K562 (cell line): Measurements from ENCODE around the gene FAM83E. TPM values are rescaled to one million over a fixed set of nuclear protein-coding genes. Genes with fewer than 3 reads are reported as not detected.

Experiments
- ARHGAP35 ChIP-seq: fragments of 450-650 bp; IDR thresholded peaks from 2 replicates; pipeline ENCODE4 v1.6.1; 2018; ENCODE audit not compliant: partially characterized antibody
- BACH1 ChIP-seq: fragments of 200-800 bp; sonication (Bioruptor generic); IDR thresholded peaks from 2 replicates; pipeline ENCODE4 v1.6.1; 2016; ENCODE audit warnings: missing genetic modification characterization, missing compliant biosample characterization
- MECOM ChIP-seq: fragments of 250-450 bp; sonication (Bioruptor Pico); IDR thresholded peaks from 2 replicates; pipeline ENCODE4 v1.8.0; 2022; ENCODE audit warnings: inconsistent platforms
- NCOA2 ChIP-seq, 2 experiments: fragments of 450-650 bp; IDR thresholded peaks; 2 replicates each; pipeline ENCODE4 v1.6.1; 2018; ENCODE audit warnings: mild to moderate bottlenecking in 2 of 2, moderate library complexity in 1 of 2; ENCODE audit not compliant: partially characterized antibody in 2 of 2
- NCOA4 ChIP-seq: fragments of 450-650 bp; IDR thresholded peaks from 2 replicates; pipeline ENCODE4 v1.6.1; 2018; ENCODE audit warnings: mild to moderate bottlenecking; ENCODE audit not compliant: partially characterized antibody
- POLR3A ChIP-seq: IDR thresholded peaks from 2 replicates; pipeline ENCODE4 v1.6.1; 2011; ENCODE audit warnings: borderline replicate concordance, mild to moderate bottlenecking, moderate library complexity; ENCODE audit not compliant: insufficient read length, insufficient read depth; ENCODE audit errors: extremely low read depth
- RBM14 ChIP-seq: fragments of 200-400 bp; formaldehyde crosslinking; IDR thresholded peaks from 2 replicates; pipeline ENCODE4 v1.6.1; 2018; ENCODE audit warnings: low read depth, mild to moderate bottlenecking, low read length, moderate library complexity, borderline replicate concordance; ENCODE audit not compliant: insufficient read depth
- RFX7 ChIP-seq: fragments of 250-450 bp; sonication (Bioruptor Pico); IDR thresholded peaks from 2 replicates; pipeline ENCODE4 v1.5.1; 2021; ENCODE audit warnings: mild to moderate bottlenecking
- SIN3A ChIP-seq, 2 experiments: fragments of 150-350 bp in 1 of 2; IDR thresholded peaks; 2 replicates each; pipeline ENCODE4 v1.6.1; 2011 to 2016; ENCODE audit warnings: borderline replicate concordance in 2 of 2, low read depth in 2 of 2, low read length in 2 of 2, mild to moderate bottlenecking in 2 of 2, moderate library complexity in 2 of 2; ENCODE audit not compliant: control insufficient read depth in 1 of 2
- SRSF3 ChIP-seq: fragments of 200-400 bp; formaldehyde crosslinking; IDR thresholded peaks from 2 replicates; pipeline ENCODE4 v1.6.1; 2016; ENCODE audit warnings: mild to moderate bottlenecking, low read length, moderate library complexity; ENCODE audit not compliant: insufficient read depth
- SUPT5H ChIP-seq: fragments of 450-650 bp; IDR thresholded peaks from 2 replicates; pipeline ENCODE4 v1.6.1; 2016
- ZBTB8A ChIP-seq: fragments of 450-650 bp; IDR thresholded peaks from 2 replicates; pipeline ENCODE4 v1.6.1; 2018; ENCODE audit warnings: mild to moderate bottlenecking, moderate library complexity; ENCODE audit not compliant: partially characterized antibody
- ZNF239 ChIP-seq: fragments of 250-450 bp; sonication (Bioruptor Pico); IDR thresholded peaks from 2 replicates; pipeline ENCODE4 v1.4.0; 2020; ENCODE audit warnings: mild to moderate bottlenecking
- ZNF444 ChIP-seq: fragments of 250-450 bp; sonication (Bioruptor Pico); IDR thresholded peaks from 2 replicates; pipeline ENCODE4 v1.4.0; 2020; ENCODE audit warnings: mild to moderate bottlenecking, moderate library complexity
- polyA plus RNA-seq, 8 experiments: library from polyadenylated mRNA; depleted of rRNA in 4 of 8; stranded (reverse) in 5 of 8; unstranded in 3 of 8; fragments of >200 nt; fragmentation: Nextera tagmentation in 2 of 8; fragmentation: Illumina TruSeq in 1 of 8; extraction: Ambion mirVana in 2 of 8; extraction: Trizol in 1 of 8; gene quantifications; 2 replicates each; pipeline versions ENCODE4 v1.2.1 to v1.2.3, GENCODE V29; 2011 to 2014; ENCODE audit warnings: inconsistent platforms in 1 of 8, missing spikeins in 1 of 8
- total RNA-seq, 7 experiments: library from RNA; depleted of rRNA in 6 of 7; stranded (reverse); fragments of >200 nt in 6 of 7; fragmentation: Illumina TruSeq in 2 of 7; extraction: Trizol in 2 of 7; gene quantifications; 2 replicates each; pipeline versions ENCODE4 v1.2.1 to v1.2.3, GENCODE V29; 2011 to 2021; ENCODE audit warnings: low replicate concordance in 1 of 7
- TF ChIP-seq, protein P1 (sequence below): sonication (generic); formaldehyde crosslinking; IDR thresholded peaks from 2 replicates; pipeline ENCODE4 v1.8.1; 2022; ENCODE audit warnings: missing genetic modification reagents
- TF ChIP-seq, protein P2 (sequence below): fragments of 250-450 bp; sonication (Bioruptor Pico); IDR thresholded peaks from 2 replicates; pipeline ENCODE4 v1.5.0; 2021
- TF ChIP-seq, protein P3 (sequence below): fragments of 250-450 bp; sonication (Bioruptor Pico); IDR thresholded peaks from 2 replicates; pipeline ENCODE4 v1.5.0; 2021
- TF ChIP-seq, protein P4 (sequence below), 2 experiments: fragments of 200-800 bp in 1 of 2; sonication (Bioruptor generic) in 1 of 2; sonication (generic) in 1 of 2; formaldehyde crosslinking in 1 of 2; IDR thresholded peaks in 1 of 2; conservative IDR thresholded peaks in 1 of 2; 2 replicates each; pipeline versions ENCODE4 v1.5.0 to v1.6.1; 2016 to 2020; ENCODE audit warnings: missing compliant biosample characterization in 1 of 2, missing genetic modification characterization in 1 of 2, missing genetic modification reagents in 1 of 2

Gene FAM83E
- total and polyA plus RNA-seq, 9 of the 15 experiments (the other 6 are each of a cell fraction or from before 2014, with no cell fraction given) = 0.15 to 0.87 (median 0.29) TPM; not detected in 4

DNA sequence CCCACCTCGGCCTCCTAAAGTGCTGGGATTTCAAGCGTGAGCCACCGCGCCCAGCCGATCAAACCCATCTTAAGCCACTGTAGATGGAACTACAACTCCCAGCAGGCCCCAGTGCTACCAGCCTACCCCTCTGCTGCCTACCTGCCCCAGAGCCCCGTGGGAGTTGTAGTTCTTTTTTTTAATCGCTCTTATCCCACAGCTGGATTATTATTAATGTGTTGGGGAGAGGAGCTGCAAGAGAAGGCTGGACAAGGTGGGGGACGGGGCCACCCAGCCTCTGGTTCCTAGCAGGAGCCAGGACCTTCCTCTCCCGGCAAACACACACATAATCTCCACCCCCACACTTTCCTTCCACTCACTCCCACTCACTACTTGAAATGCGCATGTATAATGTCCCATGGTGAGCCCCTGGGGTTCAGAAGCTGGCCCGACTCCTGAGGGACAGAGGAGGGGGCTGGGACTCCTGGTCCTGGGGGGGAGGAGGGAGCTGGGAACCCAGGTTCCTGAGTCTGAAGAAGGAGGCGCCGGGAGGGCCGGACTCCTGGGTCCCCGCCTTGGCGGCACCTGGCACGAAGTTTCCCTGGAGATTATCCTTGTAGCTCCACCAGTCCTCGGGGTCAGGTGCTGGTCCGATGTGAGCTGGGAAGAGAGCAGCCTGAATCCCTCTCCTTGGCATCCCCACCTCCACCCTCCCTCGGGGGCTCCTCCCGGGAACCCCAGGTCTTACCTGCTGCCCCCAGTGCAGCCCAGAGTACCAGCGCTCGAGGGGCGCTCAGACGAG is 30.2 kb upstream of the FAM83E start (continued):
- TF ChIP-seq, protein P1, sequence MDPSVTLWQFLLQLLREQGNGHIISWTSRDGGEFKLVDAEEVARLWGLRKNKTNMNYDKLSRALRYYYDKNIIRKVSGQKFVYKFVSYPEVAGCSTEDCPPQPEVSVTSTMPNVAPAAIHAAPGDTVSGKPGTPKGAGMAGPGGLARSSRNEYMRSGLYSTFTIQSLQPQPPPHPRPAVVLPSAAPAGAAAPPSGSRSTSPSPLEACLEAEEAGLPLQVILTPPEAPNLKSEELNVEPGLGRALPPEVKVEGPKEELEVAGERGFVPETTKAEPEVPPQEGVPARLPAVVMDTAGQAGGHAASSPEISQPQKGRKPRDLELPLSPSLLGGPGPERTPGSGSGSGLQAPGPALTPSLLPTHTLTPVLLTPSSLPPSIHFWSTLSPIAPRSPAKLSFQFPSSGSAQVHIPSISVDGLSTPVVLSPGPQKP (CRISPR knock-in tag) = no peak
- TF ChIP-seq SRSF3 (no peak), ARHGAP35 (no peak), ZNF444 (CRISPR knock-in tag) (no peak), BACH1 (tag) (peak; percentile 80; the same call in 1 of the 2 replicates), RBM14 (no peak), MECOM (CRISPR knock-in tag) (no peak), RFX7 (CRISPR knock-in tag) (no peak), NCOA2 (IDR thresholded peaks at IDR 0.05; ENCODE audit: partially characterized antibody in 2 of 2) (no peak), NCOA4 (no peak), POLR3A (no peak), SIN3A (IDR thresholded peaks at IDR 0.05; ENCODE audit: borderline replicate concordance in 2 of 2, control insufficient read depth in 1 of 2, low read depth in 2 of 2, low read length in 2 of 2) (no peak), ZNF239 (CRISPR knock-in tag) (no peak), ZBTB8A (no peak), SUPT5H (no peak)
- TF ChIP-seq, protein P2, sequence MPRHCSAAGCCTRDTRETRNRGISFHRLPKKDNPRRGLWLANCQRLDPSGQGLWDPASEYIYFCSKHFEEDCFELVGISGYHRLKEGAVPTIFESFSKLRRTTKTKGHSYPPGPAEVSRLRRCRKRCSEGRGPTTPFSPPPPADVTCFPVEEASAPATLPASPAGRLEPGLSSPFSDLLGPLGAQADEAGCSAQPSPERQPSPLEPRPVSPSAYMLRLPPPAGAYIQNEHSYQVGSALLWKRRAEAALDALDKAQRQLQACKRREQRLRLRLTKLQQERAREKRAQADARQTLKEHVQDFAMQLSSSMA = no peak
- TF ChIP-seq, protein P3, sequence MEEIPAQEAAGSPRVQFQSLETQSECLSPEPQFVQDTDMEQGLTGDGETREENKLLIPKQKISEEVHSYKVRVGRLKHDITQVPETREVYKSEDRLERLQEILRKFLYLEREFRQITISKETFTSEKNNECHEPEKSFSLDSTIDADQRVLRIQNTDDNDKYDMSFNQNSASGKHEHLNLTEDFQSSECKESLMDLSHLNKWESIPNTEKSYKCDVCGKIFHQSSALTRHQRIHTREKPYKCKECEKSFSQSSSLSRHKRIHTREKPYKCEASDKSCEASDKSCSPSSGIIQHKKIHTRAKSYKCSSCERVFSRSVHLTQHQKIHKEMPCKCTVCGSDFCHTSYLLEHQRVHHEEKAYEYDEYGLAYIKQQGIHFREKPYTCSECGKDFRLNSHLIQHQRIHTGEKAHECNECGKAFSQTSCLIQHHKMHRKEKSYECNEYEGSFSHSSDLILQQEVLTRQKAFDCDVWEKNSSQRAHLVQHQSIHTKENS (CRISPR knock-in tag) = no peak
- TF ChIP-seq, protein P4, sequence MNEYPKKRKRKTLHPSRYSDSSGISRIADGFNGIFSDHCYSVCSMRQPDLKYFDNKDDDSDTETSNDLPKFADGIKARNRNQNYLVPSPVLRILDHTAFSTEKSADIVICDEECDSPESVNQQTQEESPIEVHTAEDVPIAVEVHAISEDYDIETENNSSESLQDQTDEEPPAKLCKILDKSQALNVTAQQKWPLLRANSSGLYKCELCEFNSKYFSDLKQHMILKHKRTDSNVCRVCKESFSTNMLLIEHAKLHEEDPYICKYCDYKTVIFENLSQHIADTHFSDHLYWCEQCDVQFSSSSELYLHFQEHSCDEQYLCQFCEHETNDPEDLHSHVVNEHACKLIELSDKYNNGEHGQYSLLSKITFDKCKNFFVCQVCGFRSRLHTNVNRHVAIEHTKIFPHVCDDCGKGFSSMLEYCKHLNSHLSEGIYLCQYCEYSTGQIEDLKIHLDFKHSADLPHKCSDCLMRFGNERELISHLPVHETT (CRISPR knock-in tag; conservative IDR thresholded peaks at IDR 0.05 in 1 of 2, IDR thresholded peaks at IDR 0.05 in 1 of 2) = peak in 1 of 2 experiments; percentile 75; a peak in 1 of 4 replicates
